ENCODE results near the gene GRIA3. TPM values are rescaled to one million over a fixed set of nuclear protein-coding genes. Genes with fewer than 3 reads are reported as not detected.

Gene GRIA3
- 1.1 TPM in 1 of 2 replicates, not detected in the other for total RNA-seq

GRCh38 chrX:123184219-123184865, at the start of gene GRIA3:
TSS of gene GRIA3 (plus strand) at chrX:123184278. CDS start at chrX:123184536, 258 bp downstream.

Data from myometrial cell (primary cell).